RPMI7951 (cell line): ENCODE results near the gene TTN. TPM values are rescaled to one million over a fixed set of nuclear protein-coding genes. Genes with fewer than 3 reads are reported as not detected.
"Not testable (repeated sequence)": the region's sequence is repeated elsewhere in the genome, so short reads cannot be mapped to it uniquely, and the experiment has no call there.

Experiments
- DNase-seq: peaks from one replicate; pipeline ENCODE4 v3.0.0-alpha.2; 2012; ENCODE audit warnings: low read depth
- total RNA-seq: library from RNA; depleted of rRNA; stranded (reverse); fragments of >200 nt; shearing (Covaris generic); gene quantifications from 2 replicates; pipeline ENCODE4 v1.2.3, GENCODE V29; 2014

Gene TTN
- total RNA-seq, 1 experiment from 2014 or later: 0.12 TPM

DNA sequence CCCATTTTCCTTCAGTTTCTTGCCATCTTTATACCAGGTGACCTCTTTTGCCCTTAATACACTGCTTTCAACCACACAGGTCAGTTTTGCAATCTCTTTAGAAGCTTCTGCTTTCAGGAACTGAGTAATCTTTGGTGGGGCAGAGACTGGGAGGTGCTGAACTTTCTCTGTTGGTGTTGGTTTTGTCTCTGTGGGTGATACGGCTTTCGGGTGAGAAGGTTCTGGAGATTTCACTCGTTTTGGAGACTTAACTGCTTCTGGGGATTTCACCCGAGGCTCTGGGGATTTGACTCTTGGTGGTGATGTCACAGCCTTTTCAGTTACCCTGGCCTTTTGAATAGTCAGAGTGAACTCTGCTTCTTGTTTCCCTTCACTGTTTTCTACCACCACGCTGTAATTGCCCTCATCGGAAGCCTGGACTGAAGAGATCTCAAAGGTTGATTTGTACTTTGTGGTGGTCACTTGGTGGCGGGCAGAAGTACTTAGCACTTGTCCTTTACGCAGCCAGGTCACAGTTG is 276.5 kb downstream of the TTN start:
- DNase-seq: no peak

DNA sequence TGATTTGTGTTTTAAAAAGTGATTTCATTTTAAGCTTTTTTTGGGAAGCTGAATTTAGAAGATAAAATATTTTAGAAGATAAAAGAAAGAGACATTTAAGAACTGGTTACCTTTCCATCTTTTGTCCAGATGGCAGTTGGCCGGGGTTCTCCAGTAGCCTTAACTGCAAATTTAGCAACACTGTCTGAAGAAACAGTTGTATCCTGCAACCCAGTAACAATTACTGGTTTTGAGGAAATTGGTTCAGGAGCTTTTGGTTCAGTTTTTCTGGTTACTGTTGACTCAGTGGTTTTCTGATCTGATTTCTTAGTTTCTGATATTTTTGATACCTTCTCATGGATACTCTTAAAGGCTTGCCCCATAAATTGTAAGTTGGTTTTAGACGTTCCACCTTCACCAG is 277.1 kb downstream of the TTN start:
- no peak for DNase-seq

DNA sequence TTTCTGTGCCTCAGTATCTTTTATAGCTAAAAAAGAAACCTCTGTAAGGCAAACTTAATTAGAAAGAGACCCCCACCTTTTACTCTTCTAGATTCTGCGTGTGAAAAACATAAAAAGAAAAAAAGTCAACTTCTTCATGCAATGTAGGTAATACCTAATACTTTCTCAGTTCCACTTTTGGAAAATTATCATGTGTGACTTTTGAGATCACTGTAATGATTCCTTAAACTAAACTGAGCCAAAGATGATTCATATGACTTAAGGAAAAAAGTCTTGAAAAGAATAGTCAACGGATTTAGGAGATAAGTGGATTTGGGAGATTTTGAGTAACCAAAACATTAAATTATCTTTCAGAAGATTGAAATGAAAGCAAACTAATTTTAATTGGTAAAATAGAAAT is 278.0 kb downstream of the TTN start:
- no peak for DNase-seq

DNA sequence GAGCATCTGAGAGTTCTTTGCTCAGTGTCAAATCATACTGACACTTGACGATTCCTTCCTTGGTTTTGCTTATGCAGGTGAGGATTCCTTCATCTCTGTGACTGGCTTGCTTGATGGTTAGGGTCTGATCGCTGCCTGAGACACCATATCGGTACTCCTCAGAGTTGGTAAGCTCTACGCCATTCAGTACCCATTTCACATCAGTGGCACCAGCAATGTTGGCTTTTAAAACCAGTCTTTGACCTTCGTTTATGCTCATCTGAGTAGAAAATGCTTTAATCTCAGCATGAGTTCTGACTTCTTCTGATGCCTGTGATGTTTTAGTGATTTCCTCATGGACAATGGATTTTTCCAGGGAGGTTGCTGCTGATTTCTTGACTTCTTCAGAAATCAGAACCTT is 278.6 kb downstream of the TTN start:
- no peak for DNase-seq

DNA sequence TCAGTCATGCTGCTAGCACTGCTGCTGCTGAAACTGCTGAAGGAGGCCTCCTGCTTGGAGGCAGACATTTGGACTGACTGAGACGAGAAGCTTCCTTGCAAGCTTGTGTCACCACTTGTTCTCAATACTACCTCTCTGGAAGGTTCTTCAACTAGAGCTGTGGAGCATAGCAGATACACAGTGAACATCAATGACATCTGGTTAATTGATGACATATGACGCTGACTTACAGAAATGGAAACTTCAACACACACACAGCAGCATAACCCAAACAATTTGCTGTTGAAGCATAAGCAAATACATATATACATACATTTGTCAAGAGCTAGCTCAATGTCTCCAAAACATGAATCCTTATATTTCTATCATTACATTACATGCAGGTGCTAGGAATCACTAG is 279.6 kb downstream of the TTN start:
- no peak for DNase-seq

DNA sequence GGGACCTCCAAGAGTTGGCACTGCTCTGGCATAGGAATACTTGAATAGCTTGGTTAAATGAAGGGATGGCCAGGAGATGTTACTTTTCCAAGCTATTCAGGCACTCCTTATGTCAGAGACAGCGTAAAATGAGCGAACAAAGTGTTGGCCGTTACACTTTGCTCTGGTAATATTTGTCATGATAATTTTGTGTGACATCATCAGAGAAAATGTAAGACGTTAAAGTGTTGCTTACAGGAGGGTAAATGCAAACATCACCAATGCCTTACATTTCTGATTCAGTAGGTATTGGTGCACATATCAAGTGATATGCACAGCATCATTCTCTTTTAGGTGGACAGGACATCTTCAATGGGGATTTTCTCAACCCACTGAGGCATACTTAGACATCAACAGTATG is 281.0 kb downstream of the TTN start:
- DNase-seq: no peak

DNA sequence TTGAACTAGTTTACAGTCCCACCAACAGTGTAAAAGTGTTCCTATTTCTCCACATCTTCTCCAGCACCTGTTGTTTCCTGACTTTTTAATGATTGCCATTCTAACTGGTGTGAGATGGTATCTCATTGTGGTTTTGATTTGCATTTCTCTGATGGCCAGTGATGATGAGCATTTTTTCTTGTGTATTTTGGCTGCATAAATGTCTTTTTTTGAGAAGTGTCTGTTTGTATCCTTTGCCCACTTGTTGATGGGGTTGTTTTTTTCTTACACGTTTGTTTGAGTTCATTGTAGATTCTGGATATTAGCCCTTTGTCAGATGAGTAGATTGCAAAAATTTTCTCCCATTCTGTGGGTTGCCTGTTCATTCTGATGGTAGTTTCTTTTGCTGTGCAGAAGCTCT is 281.8 kb downstream of the TTN start:
- DNase-seq: not testable (repeated sequence)

DNA sequence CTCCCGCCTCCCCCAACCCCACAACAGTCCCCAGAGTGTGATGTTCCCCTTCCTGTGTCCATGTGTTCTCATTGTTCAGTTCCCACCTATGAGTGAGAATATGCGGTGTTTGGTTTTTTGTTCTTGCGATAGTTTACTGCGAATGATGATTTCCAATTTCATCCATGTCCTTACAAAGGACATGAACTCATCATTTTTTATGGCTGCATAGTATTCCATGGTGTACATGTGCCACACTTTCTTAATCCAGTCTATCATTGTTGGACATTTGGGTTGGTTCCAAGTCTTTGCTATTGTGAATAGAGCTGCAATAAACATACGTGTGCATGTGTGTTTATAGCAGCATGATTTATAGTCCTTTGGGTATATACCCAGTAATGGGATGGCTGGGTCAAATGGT is 282.2 kb downstream of the TTN start:
- not testable (repeated sequence) for DNase-seq

DNA sequence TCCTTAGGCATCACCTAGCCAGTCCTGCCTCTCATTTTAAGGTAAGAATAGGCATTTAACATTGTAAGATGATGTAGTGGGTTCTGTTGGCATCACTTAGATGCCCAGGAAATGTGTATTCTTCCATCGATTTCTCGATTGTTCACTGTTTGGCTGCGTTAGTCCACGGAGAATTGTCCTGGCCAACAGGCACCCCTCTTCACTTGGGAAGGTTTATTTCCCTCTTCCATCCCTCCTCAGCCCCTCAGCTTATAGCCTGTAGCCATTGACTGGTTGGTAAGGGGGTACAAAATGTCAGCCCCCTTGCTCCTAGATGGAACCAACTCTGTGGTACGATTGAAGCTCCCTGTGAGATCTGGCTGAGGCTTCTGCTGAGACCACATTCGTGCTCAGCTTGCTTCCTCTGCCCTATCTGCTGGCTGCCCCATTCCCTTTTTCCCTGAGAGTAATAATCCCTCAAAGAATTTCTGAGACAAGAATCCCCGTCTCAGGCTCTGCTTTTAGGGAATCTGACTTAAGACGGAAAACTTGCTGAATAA is 283.6 kb downstream of the TTN start:
- DNase-seq: no peak

DNA sequence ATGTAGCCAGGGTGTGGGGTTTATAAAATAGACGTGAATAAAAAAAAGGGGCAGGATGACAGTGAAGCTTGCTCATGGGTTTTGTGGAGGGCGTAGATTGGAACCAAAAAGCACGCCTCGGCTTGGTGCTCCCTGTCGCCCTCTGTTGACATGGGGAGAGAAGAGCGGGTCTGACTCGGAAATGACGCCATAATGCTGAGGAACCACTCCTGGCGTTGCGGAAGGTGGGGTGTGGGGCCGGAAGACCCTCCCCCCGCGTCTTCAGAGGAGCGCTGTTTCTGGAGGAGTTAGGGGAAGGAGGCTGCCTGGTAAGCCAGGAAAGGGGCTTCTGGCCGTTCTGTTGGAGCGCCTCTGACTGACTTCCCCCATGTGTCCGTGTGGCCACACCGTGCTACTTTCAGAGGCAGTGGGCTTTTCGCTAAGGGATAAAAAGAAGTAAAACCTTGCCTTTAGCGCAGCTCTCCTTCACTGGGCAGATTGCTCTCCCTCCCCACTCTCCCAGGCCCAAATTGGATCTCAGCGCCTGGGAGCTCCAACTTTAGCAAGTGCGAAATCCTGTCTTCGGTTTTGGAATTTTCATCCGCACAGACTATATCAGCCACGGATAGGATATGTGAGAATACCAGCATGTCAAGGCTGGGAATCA is 284.1 kb downstream of the TTN start:
- peak; percentile 66 for DNase-seq

DNA sequence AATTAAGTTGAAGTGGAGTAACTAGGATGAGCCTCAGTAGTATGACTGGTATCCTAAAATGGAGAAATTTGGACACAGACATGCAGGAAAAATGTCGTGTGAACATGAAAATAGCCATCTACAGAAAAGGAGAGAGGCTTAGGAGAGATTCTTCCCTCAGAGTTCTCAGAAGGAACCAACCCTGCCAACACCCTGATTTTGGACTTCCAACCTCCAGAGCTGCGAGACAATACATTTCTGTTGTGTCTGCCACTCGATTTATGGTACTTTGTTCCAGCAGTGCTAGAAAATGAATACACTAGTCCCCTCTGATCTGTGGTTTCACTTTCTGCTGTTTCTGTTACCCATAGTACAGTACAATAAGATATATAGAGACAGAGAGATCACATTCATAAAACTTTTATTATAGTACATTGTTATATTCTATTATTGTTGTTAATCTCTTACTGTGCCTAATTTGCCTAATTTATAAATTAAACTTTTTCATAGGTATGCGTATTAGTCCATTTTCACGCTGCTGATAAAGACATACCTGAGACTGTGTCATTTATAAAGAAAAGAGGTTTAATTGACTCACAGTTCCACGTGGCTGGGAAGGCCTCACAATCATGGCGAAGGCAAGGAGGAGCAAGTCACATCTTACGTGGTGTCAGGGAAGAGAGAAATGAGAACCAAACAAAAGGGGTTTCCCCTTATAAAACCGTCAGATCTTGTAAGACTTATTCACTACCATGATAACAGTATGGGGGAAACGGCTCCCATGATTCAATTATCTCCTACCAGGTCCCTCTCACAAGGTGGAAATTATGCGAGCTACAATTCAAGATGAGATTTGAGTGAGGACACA is 285.7 kb downstream of the TTN start:
- DNase-seq: no peak

DNA sequence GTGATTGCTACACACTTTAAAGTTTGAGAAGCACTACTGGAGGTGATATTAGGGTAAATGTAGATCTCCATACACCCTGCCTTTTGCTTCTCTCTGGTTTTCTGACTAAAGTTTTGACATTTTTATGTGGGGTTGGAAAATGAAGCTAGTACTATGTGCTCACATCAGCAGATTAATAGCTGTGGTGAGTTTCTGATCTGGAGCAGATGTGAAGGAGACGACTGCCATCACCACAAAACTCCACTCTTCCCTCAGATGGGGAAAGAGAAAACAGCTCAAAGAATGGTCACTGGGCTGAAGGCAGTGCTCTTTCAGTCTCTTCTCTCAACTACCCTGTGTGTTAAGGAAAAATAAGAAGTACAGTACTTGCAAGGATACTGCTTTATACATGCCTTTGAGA is 289.7 kb downstream of the TTN start:
- DNase-seq: no peak

DNA sequence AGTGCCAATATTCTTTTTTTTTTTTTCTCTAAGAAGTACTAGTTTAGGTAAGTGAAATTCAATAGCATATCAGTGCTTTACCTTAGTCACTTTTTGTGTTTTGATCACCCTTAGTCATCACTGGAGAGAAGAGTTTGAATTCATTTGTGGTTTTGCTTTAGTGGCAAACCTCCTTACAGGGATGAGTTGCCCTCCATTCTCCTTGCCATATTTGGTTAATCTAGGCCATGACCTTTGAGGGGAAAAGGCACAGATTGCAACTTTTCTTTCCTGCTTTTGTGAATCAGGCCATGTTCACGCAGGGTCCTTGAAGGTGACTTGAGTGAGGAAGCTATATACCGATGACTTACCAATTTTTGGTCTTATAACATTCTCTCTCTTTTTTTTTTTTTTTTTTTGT is 292.6 kb downstream of the TTN start:
- DNase-seq: peak; percentile 92

DNA sequence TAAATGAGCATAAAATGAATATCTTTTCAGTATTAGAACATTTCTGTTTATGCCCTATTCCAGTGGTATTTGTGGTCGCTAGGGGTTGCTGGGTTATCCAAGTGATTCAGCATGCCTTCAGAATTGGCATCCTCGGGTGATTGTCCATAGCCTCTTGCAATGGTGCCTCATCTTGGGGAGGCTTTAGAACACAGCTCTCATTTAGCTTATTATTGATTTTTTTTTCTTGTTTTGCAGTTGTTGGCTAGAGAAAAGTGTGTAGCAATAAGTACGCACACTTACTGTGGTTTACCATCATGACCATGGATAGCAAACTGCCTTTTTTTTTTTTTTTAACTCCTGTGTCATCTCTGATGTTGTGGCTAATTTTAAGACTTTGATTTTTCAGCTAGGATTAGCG is 293.3 kb downstream of the TTN start:
- peak; percentile 74 for DNase-seq

DNA sequence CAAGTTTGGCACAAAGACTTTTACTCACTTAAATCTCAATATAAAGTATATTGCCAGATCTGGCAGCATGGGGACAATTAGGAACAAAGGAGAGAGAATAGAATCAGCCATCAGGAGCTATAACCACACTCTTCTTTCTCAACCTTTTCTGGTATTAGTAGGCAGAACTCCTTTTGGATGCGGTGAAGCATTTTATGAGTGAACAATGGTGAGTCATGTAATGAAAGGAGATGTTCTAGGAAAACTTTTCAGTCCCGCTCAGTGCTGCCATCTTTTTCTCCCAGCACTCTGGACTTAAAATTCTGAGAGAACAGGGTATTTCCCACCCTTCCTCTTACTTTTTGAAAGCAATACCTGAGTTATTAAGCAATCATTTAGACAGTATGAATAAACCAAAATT is 294.7 kb downstream of the TTN start:
- DNase-seq: peak; percentile 82

DNA sequence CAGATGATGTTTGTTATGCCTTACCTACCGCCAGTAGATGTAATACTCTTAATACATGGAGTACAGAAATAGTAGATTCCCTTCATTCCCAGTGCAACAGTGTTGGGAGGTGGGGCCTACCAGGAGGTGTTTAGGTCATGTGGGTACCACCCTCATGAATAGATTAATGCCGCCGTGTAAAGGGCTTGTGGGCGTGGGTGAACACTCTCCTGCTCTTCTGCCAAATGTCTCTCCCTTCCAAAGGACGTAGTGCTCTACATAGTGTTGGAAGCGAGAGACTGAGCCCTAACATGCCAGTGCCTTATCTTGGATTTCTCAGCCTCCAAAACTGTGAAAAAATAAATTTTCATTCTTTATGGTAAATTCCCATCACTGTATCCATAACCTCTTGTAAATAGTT is 296.8 kb downstream of the TTN start:
- DNase-seq: no peak

DNA sequence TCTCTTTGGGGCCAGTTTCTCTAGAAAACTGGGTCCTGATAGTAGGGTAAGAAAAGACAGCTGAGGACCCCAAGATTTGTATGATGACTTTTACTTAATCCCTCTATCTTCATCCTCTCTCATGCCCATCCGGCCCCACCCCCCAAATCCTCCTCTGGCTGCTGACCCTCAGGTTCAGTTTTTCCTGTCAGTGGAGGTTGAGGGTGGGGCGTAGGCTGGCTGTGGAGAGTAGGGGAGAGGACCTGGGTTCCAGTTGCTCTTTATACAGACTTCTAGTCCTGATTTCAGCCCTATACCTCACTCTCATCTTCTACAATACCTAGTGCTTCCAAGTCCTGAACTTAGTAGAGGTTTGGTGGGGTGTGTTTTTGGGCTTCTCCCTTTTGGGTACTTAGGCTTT is 298.6 kb downstream of the TTN start:
- no peak for DNase-seq

DNA sequence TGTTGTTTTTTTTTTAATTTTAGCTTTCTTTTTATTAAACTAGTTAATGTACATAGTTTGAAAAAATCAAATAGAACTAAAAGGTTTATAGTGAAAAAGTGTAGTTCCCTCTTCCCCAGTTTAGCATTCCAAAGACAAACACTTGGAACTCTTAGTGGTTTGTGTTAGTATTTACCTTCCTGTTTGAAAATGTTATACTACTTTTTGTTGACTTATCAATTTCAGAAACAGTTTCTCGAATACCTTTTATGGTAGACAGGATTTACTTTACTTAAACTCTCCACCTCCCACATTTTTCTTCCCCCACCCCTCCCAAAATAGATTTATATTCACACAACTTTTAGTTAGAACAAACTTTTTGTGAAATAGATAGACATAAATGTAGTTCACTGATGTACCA is 300.3 kb downstream of the TTN start:
- no peak for DNase-seq

DNA sequence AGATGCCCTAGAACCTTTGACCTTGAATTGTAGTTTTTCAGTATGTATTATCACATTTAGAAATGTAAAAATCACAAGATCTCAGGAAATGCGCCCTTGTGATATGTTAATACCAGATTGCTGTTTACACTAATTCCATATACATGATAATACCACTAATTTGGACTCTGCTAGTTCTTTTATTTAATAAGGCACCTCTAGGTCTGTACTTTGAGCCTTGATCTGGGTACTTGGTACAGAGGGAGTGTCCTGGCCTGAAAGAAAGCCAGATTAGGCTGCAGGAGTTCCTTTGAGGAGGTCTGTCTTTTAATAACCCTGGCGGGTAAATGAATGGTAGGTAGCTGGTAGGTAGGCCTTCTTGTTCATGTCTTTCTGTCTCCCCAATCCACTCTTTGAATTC is 300.7 kb downstream of the TTN start:
- no peak for DNase-seq

DNA sequence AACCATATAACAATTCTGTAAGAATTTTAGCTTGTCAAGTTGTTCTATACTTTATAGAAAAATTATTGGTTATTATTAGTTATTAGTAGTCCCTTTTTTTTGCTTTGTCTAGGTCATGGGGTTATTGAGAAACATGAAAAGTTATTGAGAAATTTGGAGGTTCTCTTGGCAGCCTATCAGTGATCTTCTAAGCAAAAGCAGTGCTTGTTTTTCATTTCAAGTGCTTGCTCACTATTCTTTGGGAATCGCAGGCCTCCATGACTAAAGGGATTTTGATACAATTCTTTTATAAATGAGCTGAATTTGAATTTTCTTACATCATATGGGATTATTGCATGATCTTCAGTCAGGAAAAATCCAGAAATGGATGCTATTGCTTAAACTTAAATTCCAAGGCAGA is 301.1 kb downstream of the TTN start:
- no peak for DNase-seq

DNA sequence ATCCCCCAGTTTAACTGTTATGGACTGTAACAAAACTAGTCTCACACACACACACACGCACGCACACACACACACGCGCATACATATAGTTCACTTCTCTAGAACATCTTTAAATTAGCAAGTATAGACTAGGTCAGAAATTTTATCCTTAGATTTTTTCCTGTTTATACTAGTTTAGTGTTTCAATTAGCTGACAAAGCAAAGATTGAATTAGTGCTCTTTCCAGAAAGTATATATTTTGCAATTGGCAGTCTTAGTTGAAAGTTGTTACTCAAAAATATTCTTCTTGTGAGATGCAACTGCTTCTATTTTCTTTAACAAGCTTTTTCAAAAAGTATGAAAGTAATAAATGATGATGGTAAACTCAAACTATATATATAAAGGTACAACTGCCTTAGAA is 304.5 kb downstream of the TTN start:
- no peak for DNase-seq

DNA sequence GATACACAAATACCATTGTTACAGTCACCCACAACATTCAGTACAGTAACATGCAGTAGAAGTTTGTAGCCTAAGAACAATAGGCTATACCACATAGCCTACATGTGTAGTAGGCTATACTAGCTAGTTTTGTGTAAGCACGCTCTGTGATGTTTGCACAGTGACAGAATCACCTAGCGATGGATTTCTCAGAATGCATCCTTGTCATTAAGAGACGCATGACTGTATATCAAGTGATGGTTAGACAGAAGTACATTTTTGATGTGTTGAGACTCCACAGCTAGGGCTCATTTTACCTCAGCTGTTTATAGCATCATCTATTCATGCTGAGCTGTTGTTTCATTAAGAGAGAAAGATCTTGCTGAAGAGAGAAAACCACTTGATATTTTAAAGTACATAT is 307.6 kb downstream of the TTN start:
- DNase-seq: no peak

DNA sequence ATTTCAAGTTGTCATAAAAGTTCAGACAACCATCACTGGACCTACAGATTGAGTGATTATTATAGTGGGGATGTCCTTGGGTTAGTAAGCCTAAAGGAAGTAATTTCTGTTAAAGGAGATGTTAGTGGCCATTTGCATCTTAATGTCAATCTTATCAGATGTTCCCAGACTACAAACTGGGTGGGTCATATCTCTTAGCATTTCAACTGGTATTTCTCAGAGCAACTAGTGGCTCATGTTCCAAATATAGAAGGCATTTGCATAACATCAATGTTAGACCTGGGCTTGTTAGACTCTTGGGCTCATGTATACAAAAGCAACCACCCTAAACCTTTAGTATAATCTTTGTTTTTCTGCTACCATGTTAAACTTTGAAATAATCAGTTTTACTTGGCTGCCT is 309.1 kb downstream of the TTN start:
- DNase-seq: no peak
